WTC11 (cell line): ENCODE data around the gene VCX2. TPM values are rescaled to one million over a fixed set of nuclear protein-coding genes. Genes with fewer than 3 reads are reported as not detected.

Experiments
- ATAC-seq: fragments of 200-7000 bp; cut with Tn5 transposase; 2 replicates; pipeline ENCODE4 v1.10.0; 2021; ENCODE audit warnings: mild to moderate bottlenecking, moderate library complexity
- CTCF ChIA-PET: fragments of 300-600 bp; sonication (Branson Sonifier 250); formaldehyde crosslinking; loops from one replicate; lab custom pipeline; 2021; ENCODE audit warnings: antibody characterized with exemption; lab: Charles Lee
- POLR2A ChIA-PET: fragments of 350-600 bp; sonication (Branson Sonifier 250); formaldehyde crosslinking; loops from one replicate; lab custom pipeline; 2021; ENCODE audit warnings: antibody characterized with exemption; lab: Charles Lee
- DNase-seq: peaks from one replicate; pipeline ENCODE4 v3.0.0; 2021; ENCODE audit warnings: low spot score
- H3K27ac Mint-ChIP-seq: 2 replicates; pipeline ENCODE4 v1.8.0; 2021; ENCODE audit warnings: mixed read lengths
- H3K27me3 Mint-ChIP-seq: 2 replicates; pipeline ENCODE4 v1.8.0; 2021; ENCODE audit warnings: low read depth, mild to moderate bottlenecking, moderate library complexity, mixed read lengths
- H3K36me3 Mint-ChIP-seq: 2 replicates; pipeline ENCODE4 v1.8.0; 2021; ENCODE audit warnings: mixed read lengths
- H3K4me1 Mint-ChIP-seq: 2 replicates; pipeline ENCODE4 v1.8.0; 2022; ENCODE audit warnings: mixed read lengths
- H3K4me3 Mint-ChIP-seq: 2 replicates; pipeline ENCODE4 v1.8.0; 2021; ENCODE audit warnings: mild to moderate bottlenecking, moderate library complexity, mixed read lengths
- H3K9me3 Mint-ChIP-seq: 2 replicates; pipeline ENCODE4 v1.8.0; 2021; ENCODE audit warnings: mixed read lengths
- ARID4B ChIP-seq: sonication (generic); formaldehyde crosslinking; IDR thresholded peaks from 2 replicates; pipeline ENCODE4 v1.8.0; 2023; ENCODE audit warnings: missing genetic modification reagents, mild to moderate bottlenecking, borderline replicate concordance
- CREM ChIP-seq: sonication (generic); formaldehyde crosslinking; IDR thresholded peaks from 2 replicates; pipeline ENCODE4 v1.8.1; 2022; ENCODE audit warnings: mild to moderate bottlenecking, missing genetic modification reagents, moderate library complexity
- E2F4 ChIP-seq: sonication (generic); formaldehyde crosslinking; IDR thresholded peaks from 2 replicates; pipeline ENCODE4 v1.8.1; 2022; ENCODE audit warnings: low read depth, mild to moderate bottlenecking, moderate library complexity, missing genetic modification reagents, borderline replicate concordance
- EMX1 ChIP-seq: fragments of 250-450 bp; sonication (Bioruptor Pico); IDR thresholded peaks from 2 replicates; pipeline ENCODE4 v1.8.0; 2021; ENCODE audit warnings: mild to moderate bottlenecking
- ESRRA ChIP-seq: sonication (generic); formaldehyde crosslinking; IDR thresholded peaks from 2 replicates; pipeline ENCODE4 v1.8.1; 2022; ENCODE audit warnings: mild to moderate bottlenecking, missing genetic modification reagents, borderline replicate concordance
- GABPB1 ChIP-seq: sonication (generic); formaldehyde crosslinking; IDR thresholded peaks from 2 replicates; pipeline ENCODE4 v1.8.1; 2023; ENCODE audit warnings: mild to moderate bottlenecking, missing genetic modification reagents
- MYBL2 ChIP-seq: sonication (generic); formaldehyde crosslinking; IDR thresholded peaks from 2 replicates; pipeline ENCODE4 v1.8.1; 2023; ENCODE audit warnings: mild to moderate bottlenecking, moderate library complexity, missing genetic modification reagents
- NR2C2 ChIP-seq: sonication (generic); formaldehyde crosslinking; IDR thresholded peaks from 2 replicates; pipeline ENCODE4 v1.8.0; 2022; ENCODE audit warnings: mild to moderate bottlenecking, missing genetic modification reagents
- PRDM15 ChIP-seq: sonication (generic); formaldehyde crosslinking; IDR thresholded peaks from 2 replicates; pipeline ENCODE4 v1.8.0; 2022; ENCODE audit warnings: missing genetic modification reagents
- RELA ChIP-seq: sonication (generic); formaldehyde crosslinking; IDR thresholded peaks from 2 replicates; pipeline ENCODE4 v1.8.1; 2022; ENCODE audit warnings: missing genetic modification reagents, mild to moderate bottlenecking, borderline replicate concordance
- SOX15 ChIP-seq: fragments of 250-450 bp; sonication (Bioruptor Pico); IDR thresholded peaks from 2 replicates; pipeline ENCODE4 v1.9.0; 2021; ENCODE audit warnings: mild to moderate bottlenecking
- SP1 ChIP-seq: sonication (generic); formaldehyde crosslinking; conservative IDR thresholded peaks from 2 replicates; pipeline ENCODE4 v1.8.1; 2022; ENCODE audit warnings: missing genetic modification reagents
- TEAD1 ChIP-seq: sonication (generic); formaldehyde crosslinking; IDR thresholded peaks from 2 replicates; pipeline ENCODE4 v1.8.0; 2022; ENCODE audit warnings: mild to moderate bottlenecking, missing genetic modification reagents
- ZNF121 ChIP-seq: sonication (generic); formaldehyde crosslinking; IDR thresholded peaks from 2 replicates; pipeline ENCODE4 v1.8.0; 2023; ENCODE audit warnings: missing genetic modification reagents
- ZNF416 ChIP-seq: fragments of 250-450 bp; sonication (Bioruptor Pico); IDR thresholded peaks from 2 replicates; pipeline ENCODE4 v1.9.0; 2021; ENCODE audit warnings: mild to moderate bottlenecking, inconsistent platforms
- ZSCAN18 ChIP-seq: fragments of 250-450 bp; sonication (Bioruptor Pico); IDR thresholded peaks from 2 replicates; pipeline ENCODE4 v2.1.2; 2022; ENCODE audit warnings: mild to moderate bottlenecking, moderate library complexity
- total RNA-seq: library from RNA; stranded (reverse); gene quantifications from 3 replicates; pipeline ENCODE4 v1.2.3, GENCODE V29; 2021

The VCX2 gene
- total RNA-seq, 1 experiment from 2014 or later, result not detected

GRCh38 chrX:8201896-8202331 lies 30.8 kb upstream of the VCX2 start:
- no peak for ATAC-seq
- peaks cover 13% of the 10 kb centered on the region for H3K4me1 Mint-ChIP-seq
- POLR2A ChIA-PET, result no interaction called here

GRCh38 chrX:8196776-8197175 lies 25.7 kb upstream of the VCX2 start:
- no peaks in the 10 kb centered on the region for H3K9me3 Mint-ChIP-seq
- ChIA-PET CTCF (no interaction called here), POLR2A (no interaction called here)
- ATAC-seq, result no peak
- DNase-seq, result no peak
- no peak overlapping the region for H3K27ac Mint-ChIP-seq
- no peak overlapping the region for H3K4me3 Mint-ChIP-seq
- no peak for TF ChIP-seq SOX15
- TF ChIP-seq NR2C2 (CRISPR knock-in tag), result no peak
- TF ChIP-seq EMX1 (CRISPR knock-in tag), result no peak
- H3K4me1 Mint-ChIP-seq, result peaks cover 7% of the 10 kb centered on the region
- H3K36me3 Mint-ChIP-seq, result no peaks in the 10 kb centered on the region
- H3K27me3 Mint-ChIP-seq, result no peaks in the 10 kb centered on the region

More at GRCh38 chrX:8201896-8202331, 30.8 kb upstream of the VCX2 start:
- CTCF ChIA-PET, result interaction anchor here (0.5 to 1.6 kb wide), 2 partner anchors 96 to 537 kb away, joined by 3 to 4 read pairs; no protein-coding TSS in a partner anchor
- Mint-ChIP-seq H3K9me3 (no peaks in the 10 kb centered on the region), H3K27me3 (no peaks in the 10 kb centered on the region), H3K27ac (no peak overlapping the region), H3K4me3 (no peak overlapping the region), H3K36me3 (no peaks in the 10 kb centered on the region)
- TF ChIP-seq ZNF416 (CRISPR knock-in tag) (no peak), RELA (CRISPR knock-in tag) (no peak), E2F4 (CRISPR knock-in tag) (no peak)
- no peak for DNase-seq

- Mint-ChIP-seq H3K27ac (no peak overlapping the region), H3K9me3 (no peaks in the 10 kb centered on the region), H3K27me3 (no peaks in the 10 kb centered on the region), H3K4me3 (no peak overlapping the region), H3K36me3 (no peaks in the 10 kb centered on the region)
- ChIA-PET CTCF (no interaction called here), POLR2A (no interaction called here)
- no peak for ATAC-seq
- no peak for TF ChIP-seq MYBL2
- TF ChIP-seq ZSCAN18, result no peak
- no peak for TF ChIP-seq ZNF121 (CRISPR knock-in tag)
- no peak for TF ChIP-seq ARID4B (CRISPR knock-in tag)
- no peak for TF ChIP-seq CREM (CRISPR knock-in tag)
- TF ChIP-seq SP1, result no peak
- TF ChIP-seq ZNF416 (CRISPR knock-in tag), result no peak
- TF ChIP-seq E2F4 (CRISPR knock-in tag), result no peak
- TF ChIP-seq ESRRA (CRISPR knock-in tag), result no peak
- no peak for TF ChIP-seq GABPB1 (CRISPR knock-in tag)
- no peak for TF ChIP-seq TEAD1 (CRISPR knock-in tag)
- TF ChIP-seq PRDM15, result no peak
- TF ChIP-seq, all 79 proteins: peak for 0
- peaks cover 14% of the 10 kb centered on the region for H3K4me1 Mint-ChIP-seq
- DNase-seq, result no peak
Observed at GRCh38 chrX:8194216-8194615, 23.1 kb upstream of the VCX2 start.
